AG04450 (cell line): Measurements from ENCODE around the gene ADGRF4. TPM values are rescaled to one million over a fixed set of nuclear protein-coding genes. Genes with fewer than 3 reads are reported as not detected.

Experiments
- CTCF ChIA-PET: fragments of 300-600, 350-600 bp; formaldehyde crosslinking; extraction: SDS; loops from one replicate; lab custom pipeline; 2022; ENCODE audit warnings: antibody characterized with exemption, inconsistent platforms; lab: Charles Lee
- POLR2A ChIA-PET: fragments of 350-600 bp; formaldehyde crosslinking; extraction: SDS; loops from one replicate; lab custom pipeline; 2021; ENCODE audit warnings: antibody characterized with exemption, inconsistent platforms; lab: Yijun Ruan, JAX
- DNase-seq: peaks from one replicate; pipeline ENCODE4 v3.0.0-alpha.2; 2011; ENCODE audit warnings: low read depth, low spot score
- H3K27ac ChIP-seq: one replicate; pipeline ENCODE4 v1.5.1; 2012; ENCODE audit warnings: low read depth, low read length, control low read depth
- H3K27me3 ChIP-seq: one replicate; pipeline ENCODE4 v1.6.0; 2012; ENCODE audit warnings: low read length; ENCODE audit not compliant: control insufficient read depth, insufficient read depth
- H3K4me3 ChIP-seq: 2 replicates; pipeline ENCODE4 v1.5.1; 2011; ENCODE audit warnings: mild to moderate bottlenecking, low read depth, low read length, control low read depth
- H3K9me3 ChIP-seq: 2 replicates; pipeline ENCODE4 v1.5.1; 2012; ENCODE audit warnings: low read length; ENCODE audit not compliant: control insufficient read depth, insufficient read depth
- CTCF ChIP-seq: IDR thresholded peaks from 2 replicates; pipeline ENCODE4 v1.5.1; 2011; ENCODE audit warnings: low read depth, low read length, control low read depth, inconsistent platforms
- polyA plus RNA-seq: library from polyadenylated mRNA; depleted of rRNA; stranded (reverse); fragments of >200 nt; gene quantifications from 2 replicates; pipeline ENCODE4 v1.2.3, GENCODE V29; 2011

The ADGRF4 gene
- polyA plus RNA-seq, 1 experiment = not detected

DNA sequence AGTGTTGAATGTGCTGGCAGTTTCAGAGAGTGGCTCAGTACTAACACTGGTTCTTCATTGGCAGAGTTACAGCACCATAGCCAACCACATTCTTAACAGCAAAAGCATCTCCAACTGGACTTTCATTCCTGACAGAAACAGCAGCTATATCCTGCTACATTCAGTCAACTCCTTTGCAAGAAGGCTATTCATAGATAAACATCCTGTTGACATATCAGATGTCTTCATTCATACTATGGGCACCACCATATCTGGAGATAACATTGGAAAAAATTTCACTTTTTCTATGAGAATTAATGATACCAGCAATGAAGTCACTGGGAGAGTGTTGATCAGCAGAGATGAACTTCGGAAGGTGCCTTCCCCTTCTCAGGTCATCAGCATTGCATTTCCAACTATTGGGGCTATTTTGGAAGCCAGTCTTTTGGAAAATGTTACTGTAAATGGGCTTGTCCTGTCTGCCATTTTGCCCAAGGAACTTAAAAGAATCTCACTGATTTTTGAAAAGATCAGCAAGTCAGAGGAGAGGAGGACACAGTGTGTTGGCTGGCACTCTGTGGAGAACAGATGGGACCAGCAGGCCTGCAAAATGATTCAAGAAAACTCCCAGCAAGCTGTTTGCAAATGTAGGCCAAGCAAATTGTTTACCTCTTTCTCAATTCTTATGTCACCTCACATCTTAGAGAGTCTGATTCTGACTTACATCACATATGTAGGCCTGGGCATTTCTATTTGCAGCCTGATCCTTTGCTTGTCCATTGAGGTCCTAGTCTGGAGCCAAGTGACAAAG lies 17.0 kb upstream of the ADGRF4 start:
- Histone ChIP-seq H3K4me3 (no peak overlapping the region), H3K27ac (no peak overlapping the region), H3K9me3 (no peaks in the 10 kb centered on the region), H3K27me3 (no peaks in the 10 kb centered on the region)
- POLR2A ChIA-PET = no interaction called here
- no peak for TF ChIP-seq CTCF
- DNase-seq = no peak
- CTCF ChIA-PET = no interaction called here

- no peak for DNase-seq
- Histone ChIP-seq H3K9me3 (no peaks in the 10 kb centered on the region), H3K27ac (no peak overlapping the region), H3K4me3 (no peak overlapping the region), H3K27me3 (no peaks in the 10 kb centered on the region)
- no peak for TF ChIP-seq CTCF
- ChIA-PET CTCF (no interaction called here), POLR2A (no interaction called here)
Observed at GRCh38 chr6:47686411-47686810, 12.0 kb upstream of the ADGRF4 start.

GRCh38 chr6:47687432-47687831 lies 10.9 kb upstream of the ADGRF4 start:
- Histone ChIP-seq H3K27me3 (no peaks in the 10 kb centered on the region), H3K9me3 (no peaks in the 10 kb centered on the region), H3K4me3 (no peak overlapping the region), H3K27ac (no peak overlapping the region)
- no peak for TF ChIP-seq CTCF
- CTCF ChIA-PET = no interaction called here
- DNase-seq = no peak
- POLR2A ChIA-PET = no interaction called here

- POLR2A ChIA-PET = no interaction called here
- Histone ChIP-seq H3K27ac (no peak overlapping the region), H3K27me3 (no peaks in the 10 kb centered on the region), H3K4me3 (no peak overlapping the region), H3K9me3 (no peaks in the 10 kb centered on the region)
- CTCF ChIA-PET = no interaction called here
- DNase-seq = no peak
- TF ChIP-seq CTCF = no peak
Observed at GRCh38 chr6:47690214-47690613, 8.2 kb upstream of the ADGRF4 start.

DNA sequence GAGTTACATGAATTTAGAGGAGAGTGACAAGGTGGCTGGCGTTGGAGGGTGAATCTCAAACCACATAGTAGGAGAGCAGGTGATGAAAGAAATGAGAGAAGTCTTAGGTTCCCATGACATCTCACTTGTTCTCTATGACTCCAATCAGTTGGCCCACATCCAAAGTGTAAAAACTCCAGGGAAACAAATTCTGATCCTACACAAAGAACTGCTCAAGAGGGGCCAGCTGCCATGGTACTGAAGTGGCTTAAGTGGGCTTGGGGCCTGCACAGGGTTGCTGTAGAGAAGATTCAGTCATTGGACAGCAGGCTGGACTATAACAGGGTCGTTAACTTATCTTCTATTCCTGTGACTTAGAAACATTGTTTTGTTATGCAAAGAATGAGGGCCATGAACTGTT lies 7.6 kb upstream of the ADGRF4 start:
- POLR2A ChIA-PET = no interaction called here
- TF ChIP-seq CTCF = no peak

More for the DNA sequence above, 7.6 kb upstream of the ADGRF4 start:
- Histone ChIP-seq H3K9me3 (no peaks in the 10 kb centered on the region), H3K4me3 (no peak overlapping the region), H3K27me3 (no peaks in the 10 kb centered on the region), H3K27ac (no peak overlapping the region)
- CTCF ChIA-PET = no interaction called here
- DNase-seq = no peak
